Measurements from ENCODE around the gene IL1RAPL1.

IL1RAPL1 gene

GRCh38 chrX:28586981-28587551 is at the start of gene IL1RAPL1:
TSS of gene IL1RAPL1 (plus strand) at chrX:28587446.
- DNase-seq (ENCODE audit: low read depth in 4 of 4, low spot score in 1 of 4) = no peak

GRCh38 chrX:28542791-28543190 is 44.5 kb upstream of the IL1RAPL1 start:
- no peak for DNase-seq (ENCODE audit: low read depth in 4 of 4, low spot score in 1 of 4)

- no peak for DNase-seq (ENCODE audit: low read depth in 4 of 4, low spot score in 1 of 4)
Measured at GRCh38 chrX:28549838-28550237, 37.4 kb upstream of the IL1RAPL1 start.

GRCh38 chrX:28550331-28550872 is 36.8 kb upstream of the IL1RAPL1 start:
- no peak for DNase-seq (ENCODE audit: low read depth in 4 of 4, low spot score in 1 of 4)

- DNase-seq (ENCODE audit: low read depth in 4 of 4, low spot score in 1 of 4) = no peak
Measured at GRCh38 chrX:28552322-28552721, 34.9 kb upstream of the IL1RAPL1 start.

GRCh38 chrX:28552882-28553829 is 34.1 kb upstream of the IL1RAPL1 start:
- no peak for DNase-seq (ENCODE audit: low read depth in 4 of 4, low spot score in 1 of 4)

GRCh38 chrX:28576117-28576516 is 11.1 kb upstream of the IL1RAPL1 start:
- DNase-seq (ENCODE audit: low read depth in 4 of 4, low spot score in 1 of 4) = no peak

- no peak for DNase-seq (ENCODE audit: low read depth in 4 of 4, low spot score in 1 of 4)
Measured at GRCh38 chrX:28581522-28581921, 5.7 kb upstream of the IL1RAPL1 start.

- no peak for DNase-seq (ENCODE audit: low read depth in 4 of 4, low spot score in 1 of 4)
Measured at GRCh38 chrX:28582511-28582910, 4.7 kb upstream of the IL1RAPL1 start.

- DNase-seq (ENCODE audit: low read depth in 4 of 4, low spot score in 1 of 4) = no peak
Measured at GRCh38 chrX:28584025-28584424, 3.2 kb upstream of the IL1RAPL1 start.

- no peak for DNase-seq (ENCODE audit: low read depth in 4 of 4, low spot score in 1 of 4)
Measured at GRCh38 chrX:28585767-28586166, 1.5 kb upstream of the IL1RAPL1 start.

GRCh38 chrX:28586286-28586685 is 960 bp upstream of the IL1RAPL1 start:
- DNase-seq (ENCODE audit: low read depth in 4 of 4, low spot score in 1 of 4) = no peak

GRCh38 chrX:28589046-28589445 is 1.8 kb downstream of the IL1RAPL1 start:
- DNase-seq (ENCODE audit: low read depth in 4 of 4, low spot score in 1 of 4) = no peak

GRCh38 chrX:28590396-28590795 is 3.1 kb downstream of the IL1RAPL1 start:
- DNase-seq (ENCODE audit: low read depth in 4 of 4, low spot score in 1 of 4) = no peak

GRCh38 chrX:28591542-28591941 is 4.3 kb downstream of the IL1RAPL1 start:
- DNase-seq (ENCODE audit: low read depth in 4 of 4, low spot score in 1 of 4) = no peak

- no peak for DNase-seq (ENCODE audit: low read depth in 4 of 4, low spot score in 1 of 4)
Measured at GRCh38 chrX:28595346-28595745, 8.1 kb downstream of the IL1RAPL1 start.

- DNase-seq (ENCODE audit: low read depth in 4 of 4, low spot score in 1 of 4) = no peak
Measured at GRCh38 chrX:28599957-28600356, 12.7 kb downstream of the IL1RAPL1 start.

- no peak for DNase-seq (ENCODE audit: low read depth in 4 of 4, low spot score in 1 of 4)
Measured at GRCh38 chrX:28609003-28609402, 21.8 kb downstream of the IL1RAPL1 start.

GRCh38 chrX:28609917-28610613 is 22.8 kb downstream of the IL1RAPL1 start:
- no peak for DNase-seq (ENCODE audit: low read depth in 4 of 4, low spot score in 1 of 4)

GRCh38 chrX:28610746-28611145 is 23.5 kb downstream of the IL1RAPL1 start:
- DNase-seq (ENCODE audit: low read depth in 4 of 4, low spot score in 1 of 4) = no peak

GRCh38 chrX:28613558-28613957 is 26.3 kb downstream of the IL1RAPL1 start:
- no peak for DNase-seq (ENCODE audit: low read depth in 4 of 4, low spot score in 1 of 4)

GRCh38 chrX:28625223-28625622 is 38.0 kb downstream of the IL1RAPL1 start:
- DNase-seq (ENCODE audit: low read depth in 4 of 4, low spot score in 1 of 4) = no peak
